GM13977 (cell line): ENCODE measurements around the gene KIF21B.

Source experiments
- DNase-seq: peaks from one replicate; pipeline ENCODE4 v3.0.0; 2012; ENCODE audit warnings: low spot score
- in situ Hi-C: fragments of 300-500 bp; cut with MboI; formaldehyde crosslinking; loops from one replicate; pipeline ENCODE4 v1.12.0; 2022; ENCODE audit warnings: low sequenced_read_pairs, low pct_unique_long_range_greater_than_20kb, mixed read lengths, inconsistent platforms; ENCODE audit not compliant: unreplicated experiment
- TF ChIP-seq, protein P1 (sequence below): IDR thresholded peaks from 2 replicates; pipeline ENCODE4 v1.5.1; 2012; ENCODE audit warnings: mild to moderate bottlenecking, control low read depth; ENCODE audit not compliant: insufficient read depth; ENCODE audit errors: extremely low read depth, missing control alignments

KIF21B gene

DNA sequence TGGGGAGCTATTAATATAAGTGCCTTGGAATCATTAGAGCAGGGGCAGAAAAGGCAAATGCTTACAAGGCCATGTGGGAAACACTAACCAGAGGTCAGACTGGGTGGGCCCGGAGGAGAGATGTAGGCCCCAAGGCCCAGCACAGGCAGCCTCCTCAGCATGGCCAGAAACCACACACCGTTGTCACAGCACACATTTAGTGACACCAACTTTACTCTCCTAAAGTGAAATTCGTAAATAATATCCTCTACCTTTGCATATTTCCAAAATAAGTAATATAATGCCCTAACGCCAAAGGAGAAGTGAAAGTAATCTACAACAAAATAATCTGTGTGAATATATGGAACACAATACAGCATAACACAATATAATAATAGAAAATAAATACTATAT, 62.6 kb downstream of the KIF21B start:
- TF ChIP-seq, protein P1, sequence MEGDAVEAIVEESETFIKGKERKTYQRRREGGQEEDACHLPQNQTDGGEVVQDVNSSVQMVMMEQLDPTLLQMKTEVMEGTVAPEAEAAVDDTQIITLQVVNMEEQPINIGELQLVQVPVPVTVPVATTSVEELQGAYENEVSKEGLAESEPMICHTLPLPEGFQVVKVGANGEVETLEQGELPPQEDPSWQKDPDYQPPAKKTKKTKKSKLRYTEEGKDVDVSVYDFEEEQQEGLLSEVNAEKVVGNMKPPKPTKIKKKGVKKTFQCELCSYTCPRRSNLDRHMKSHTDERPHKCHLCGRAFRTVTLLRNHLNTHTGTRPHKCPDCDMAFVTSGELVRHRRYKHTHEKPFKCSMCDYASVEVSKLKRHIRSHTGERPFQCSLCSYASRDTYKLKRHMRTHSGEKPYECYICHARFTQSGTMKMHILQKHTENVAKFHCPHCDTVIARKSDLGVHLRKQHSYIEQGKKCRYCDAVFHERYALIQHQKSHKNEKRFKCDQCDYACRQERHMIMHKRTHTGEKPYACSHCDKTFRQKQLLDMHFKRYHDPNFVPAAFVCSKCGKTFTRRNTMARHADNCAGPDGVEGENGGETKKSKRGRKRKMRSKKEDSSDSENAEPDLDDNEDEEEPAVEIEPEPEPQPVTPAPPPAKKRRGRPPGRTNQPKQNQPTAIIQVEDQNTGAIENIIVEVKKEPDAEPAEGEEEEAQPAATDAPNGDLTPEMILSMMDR = no peak
- in situ Hi-C loops = loop anchor here (10.0 kb wide), 1 partner anchor 154 kb away; the partner anchor contains the start of gene CACNA1S
- no peak for DNase-seq

DNA sequence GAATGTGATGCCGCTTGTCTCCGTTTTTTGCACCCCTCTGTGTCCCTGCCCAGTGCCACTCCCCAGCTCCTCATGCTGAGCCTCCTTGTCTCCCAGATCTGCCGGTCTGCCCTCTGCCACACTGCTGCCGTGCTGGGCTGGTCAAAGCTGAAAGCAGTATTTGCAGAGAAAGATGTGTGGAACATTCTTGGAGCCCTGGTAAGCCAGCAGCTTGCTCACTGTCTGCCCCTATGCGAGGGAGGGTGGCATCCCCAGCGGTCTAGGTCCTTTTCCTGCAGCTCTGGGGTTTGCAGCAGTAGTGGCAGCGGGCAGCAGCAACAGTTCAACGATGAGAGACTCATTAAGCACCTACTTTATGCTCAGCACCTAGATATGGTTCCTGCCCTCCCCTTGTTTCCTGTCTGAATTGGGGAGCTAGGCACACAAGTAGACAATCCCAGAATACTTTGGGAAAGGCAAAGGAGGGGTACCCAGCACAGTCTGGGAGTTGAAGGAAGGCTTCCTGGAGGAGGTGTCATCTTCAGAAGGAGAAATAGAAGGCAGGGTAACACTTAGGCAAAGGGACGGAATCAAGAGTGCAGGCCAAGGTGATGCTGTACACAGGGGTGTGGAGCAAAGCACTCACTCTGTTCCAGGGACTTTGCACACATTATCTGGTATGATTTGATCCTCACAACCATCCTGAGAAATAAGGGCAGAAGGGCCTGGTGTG, 63.1 kb downstream of the KIF21B start:
- no peak for DNase-seq
- TF ChIP-seq, protein P1 = no peak
- in situ Hi-C loops = loop anchor here (10.0 kb wide), 1 partner anchor 154 kb away; the partner anchor contains the start of gene CACNA1S

DNA sequence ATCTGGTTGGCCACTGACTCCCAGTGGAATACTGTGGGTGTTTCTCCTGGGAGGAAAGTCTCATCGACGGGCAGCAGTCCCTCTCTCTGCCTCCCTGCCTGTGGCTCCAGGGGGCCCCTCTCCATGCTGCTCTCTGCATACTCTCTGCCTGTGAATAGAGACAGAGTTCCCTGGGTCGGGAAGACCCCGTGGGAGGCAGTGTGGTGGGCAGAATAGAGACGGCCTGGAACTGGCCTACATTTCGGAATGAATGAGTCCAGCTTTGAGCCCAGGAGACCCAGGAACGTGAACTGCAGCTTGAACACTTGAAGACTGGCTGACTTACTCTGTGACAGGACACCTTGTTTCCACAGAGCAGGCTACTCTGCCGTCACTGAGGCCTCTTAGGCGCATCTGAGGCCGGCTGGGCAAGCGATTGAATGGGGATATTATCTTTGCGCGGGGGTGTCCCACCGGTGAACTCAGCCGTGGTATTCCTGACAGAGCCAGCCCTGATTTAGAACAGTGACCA, 64.0 kb downstream of the KIF21B start:
- no peak for DNase-seq
- in situ Hi-C loops = no loop called here
- TF ChIP-seq, protein P1 = no peak

DNA sequence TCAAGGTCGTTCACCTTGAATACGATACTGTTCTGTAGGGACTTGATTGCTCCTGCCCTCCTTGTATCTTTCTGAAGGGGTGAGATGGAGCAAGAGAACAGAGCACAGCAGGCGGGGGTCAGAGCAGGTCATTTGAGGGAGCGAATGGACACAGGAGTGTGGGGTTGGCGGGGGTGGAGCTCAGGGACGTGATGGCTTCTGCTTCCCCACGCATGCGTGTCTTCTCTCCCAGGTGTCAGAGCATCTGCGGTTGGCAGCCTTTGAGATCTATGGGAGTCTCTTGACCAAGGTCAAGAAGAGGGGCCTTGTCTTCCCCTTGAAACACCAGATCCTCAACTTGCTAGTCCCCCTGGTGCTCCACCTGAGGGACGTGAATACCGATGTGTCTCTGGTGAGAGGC, 64.9 kb downstream of the KIF21B start:
- no peak for DNase-seq
- in situ Hi-C loops = no loop called here
- TF ChIP-seq, protein P1 = no peak

DNA sequence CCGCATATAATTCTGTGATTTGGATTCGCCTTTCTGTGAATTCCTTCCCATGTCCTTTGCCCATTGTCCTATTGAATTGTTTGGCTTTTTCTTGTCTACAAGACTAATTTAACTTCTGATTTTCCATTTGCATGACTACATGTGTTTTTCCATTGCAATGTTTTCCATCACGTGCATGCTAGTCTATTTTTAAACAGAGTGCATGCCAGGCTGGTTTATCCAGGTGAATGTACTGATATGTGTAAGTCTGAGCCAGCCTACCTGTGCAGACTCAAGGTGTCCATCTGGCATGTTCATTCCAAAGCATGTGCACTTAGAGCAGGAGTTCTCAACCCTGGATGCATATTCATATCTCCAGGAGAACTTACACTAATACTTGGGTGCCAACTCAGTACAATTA, 69.1 kb downstream of the KIF21B start:
- TF ChIP-seq, protein P1 = no peak
- no peak for DNase-seq
- in situ Hi-C loops = no loop called here

DNA sequence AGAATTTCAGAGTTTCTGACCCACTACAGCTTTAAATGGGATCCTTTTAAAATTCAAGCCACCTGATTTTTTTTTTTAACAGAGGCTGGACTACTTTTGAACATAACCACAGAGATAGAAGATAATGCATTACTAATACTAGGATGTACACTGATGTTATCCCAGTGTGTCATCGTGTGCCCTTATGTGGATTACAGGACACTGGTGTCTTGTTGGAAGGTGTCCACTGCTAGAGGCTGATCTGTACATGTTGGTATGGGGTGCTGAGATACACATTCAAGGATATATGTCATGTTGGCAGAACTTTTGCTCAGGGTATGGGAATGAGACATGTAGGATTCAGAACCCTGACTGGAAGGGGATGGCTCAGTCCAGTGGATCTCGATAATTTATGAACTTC, 72.5 kb downstream of the KIF21B start:
- TF ChIP-seq, protein P1 = no peak
- in situ Hi-C loops = no loop called here
- DNase-seq = no peak
